ENCODE results near the gene KDM5A.
"Not testable (repeated sequence)": the region's sequence is repeated elsewhere in the genome, so short reads cannot be mapped to it uniquely, and the experiment has no call there.

Gene KDM5A

DNA sequence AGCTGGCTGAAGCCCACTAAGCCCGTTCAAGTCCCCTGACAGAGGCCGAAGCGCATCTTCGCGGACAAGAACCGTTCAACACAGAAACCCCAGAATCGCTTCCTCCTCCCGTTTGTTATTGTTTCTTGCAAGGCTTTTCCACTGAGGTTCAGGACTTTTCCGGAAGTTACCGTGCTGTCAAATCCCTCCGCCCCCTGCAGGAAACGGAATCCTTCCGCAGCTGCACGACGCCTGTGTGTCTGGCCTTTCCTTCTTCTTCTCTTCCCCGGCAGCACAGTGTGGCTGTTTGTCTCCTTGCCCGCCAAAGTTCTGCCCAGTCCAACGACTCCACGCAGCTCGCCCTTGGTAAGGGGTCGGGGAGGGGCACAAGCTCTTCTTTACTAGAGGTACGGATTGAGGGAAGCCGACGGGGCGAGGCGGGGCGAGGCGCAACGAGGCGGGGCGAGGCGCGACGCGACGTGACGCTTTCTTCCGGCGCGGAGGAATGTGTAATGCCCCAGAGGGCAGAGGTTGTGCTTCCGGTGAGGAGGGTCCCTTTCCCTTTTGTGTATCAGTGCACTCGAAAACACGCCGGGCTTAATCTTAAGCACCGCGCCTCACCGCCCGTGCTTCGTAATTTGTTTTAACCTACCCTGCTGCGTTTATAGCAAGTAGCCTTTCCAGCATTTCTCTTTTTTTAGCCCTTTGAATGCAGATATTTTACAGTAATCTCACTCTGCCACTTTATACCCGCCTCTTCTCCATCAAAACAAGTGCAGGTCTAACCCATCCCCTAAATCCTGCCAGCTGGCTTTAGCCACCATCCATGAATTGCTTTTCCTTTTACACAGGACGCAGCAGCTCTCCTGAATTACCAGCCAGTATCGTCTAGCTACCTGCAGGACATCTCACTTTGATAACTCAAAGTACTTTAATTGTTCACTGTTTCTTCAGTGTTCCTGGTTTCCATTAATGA is at the start of gene KDM5A:
Gene KDM5A (minus strand): TSS at position 179 of the 955 bp plus-strand sequence. CDS start 229 bp downstream, outside the sequence.
- H3K9me3 ChIP-seq (ENCODE audit: insufficient read depth, low read length), result no peaks in the 10 kb centered on the region
- peak within 1 kb of the TSS; percentile 86 for H3K4me3 ChIP-seq (ENCODE audit: insufficient read length, low read depth)
- peak within 1 kb of the TSS; percentile 90 for H3K9ac ChIP-seq (ENCODE audit: insufficient read length, low read depth)
- H3K4me1 ChIP-seq (ENCODE audit: insufficient read depth, insufficient read length), result no peaks in the 10 kb centered on the region
- no peaks in the 10 kb centered on the region for H3K27me3 ChIP-seq (ENCODE audit: insufficient read depth, insufficient read length)
- DNase-seq (ENCODE audit: low read depth, low spot score), result peak; percentile 98
- H3K36me3 ChIP-seq (ENCODE audit: insufficient read depth, insufficient read length, low read length), result peaks cover 23% of the 10 kb centered on the region
- TF ChIP-seq SUZ12 (IDR thresholded peaks at IDR 0.05; ENCODE audit: extremely low read depth, insufficient read depth, insufficient read length), result no peak
- no peak for TF ChIP-seq YY1 (IDR thresholded peaks at IDR 0.05; ENCODE audit: insufficient read depth, insufficient read length)
- TF ChIP-seq ZNF274 (IDR thresholded peaks at IDR 0.05; ENCODE audit: low read depth, low read length), result no peak

DNA sequence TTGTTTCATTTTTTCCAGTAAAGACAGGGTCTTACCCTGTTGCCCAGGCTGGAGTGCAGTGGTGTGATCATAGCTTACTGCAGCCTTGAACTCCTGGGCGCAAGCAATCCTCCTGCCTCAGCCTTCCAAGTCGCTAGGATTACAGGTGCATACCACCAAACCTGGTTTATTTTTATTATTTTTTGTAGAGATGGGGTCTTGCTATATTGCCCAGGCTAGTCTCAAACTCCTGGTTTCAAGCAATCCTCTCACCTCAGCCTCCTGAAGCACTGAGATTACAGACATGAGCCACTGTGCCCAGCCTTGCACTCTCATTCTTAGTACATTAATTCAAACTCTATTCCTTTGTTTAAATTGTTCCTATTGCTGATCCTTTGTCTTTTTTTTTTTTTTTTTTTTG is 46.6 kb upstream of the KDM5A start:
- not testable (repeated sequence) for H3K9ac ChIP-seq (ENCODE audit: insufficient read length, low read depth); H3K9me3 ChIP-seq (ENCODE audit: insufficient read depth, low read length); H3K27me3 ChIP-seq (ENCODE audit: insufficient read depth, insufficient read length); H3K4me3 ChIP-seq (ENCODE audit: insufficient read length, low read depth); H3K4me1 ChIP-seq (ENCODE audit: insufficient read depth, insufficient read length); DNase-seq (ENCODE audit: low read depth, low spot score)
- H3K36me3 ChIP-seq (ENCODE audit: insufficient read depth, insufficient read length, low read length), result peaks cover 93% of the 10 kb centered on the region

DNA sequence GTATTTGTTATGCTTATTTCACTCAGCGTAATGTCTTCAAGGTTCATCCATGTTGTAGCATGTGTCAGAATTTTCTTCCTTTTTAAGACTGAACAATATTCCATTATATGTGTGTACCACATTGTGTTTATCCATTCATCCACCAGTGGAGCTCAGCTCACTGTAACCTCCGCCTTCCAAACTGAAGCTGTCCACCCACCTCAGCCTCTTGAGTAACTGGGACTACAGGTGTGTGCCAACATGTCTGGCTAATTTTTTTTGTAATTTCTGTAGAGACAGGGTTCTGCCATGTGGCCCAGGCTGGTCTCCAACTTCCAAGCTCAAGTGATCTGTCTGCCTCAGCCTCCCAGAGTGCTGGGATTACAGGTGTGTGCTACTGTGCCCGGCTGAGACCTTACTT is 33.4 kb upstream of the KDM5A start:
- TF ChIP-seq SUZ12 (IDR thresholded peaks at IDR 0.05; ENCODE audit: extremely low read depth, insufficient read depth, insufficient read length), result no peak
- TF ChIP-seq ZNF274 (IDR thresholded peaks at IDR 0.05; ENCODE audit: low read depth, low read length), result no peak
- TF ChIP-seq YY1 (IDR thresholded peaks at IDR 0.05; ENCODE audit: insufficient read depth, insufficient read length), result no peak
- Histone ChIP-seq H3K27me3 (ENCODE audit: insufficient read depth, insufficient read length) (no peaks in the 10 kb centered on the region), H3K36me3 (ENCODE audit: insufficient read depth, insufficient read length, low read length) (peaks cover 64% of the 10 kb centered on the region), H3K9me3 (ENCODE audit: insufficient read depth, low read length) (no peaks in the 10 kb centered on the region), H3K4me1 (ENCODE audit: insufficient read depth, insufficient read length) (no peaks in the 10 kb centered on the region), H3K9ac (ENCODE audit: insufficient read length, low read depth) (no peak overlapping the region), H3K4me3 (ENCODE audit: insufficient read length, low read depth) (no peak overlapping the region)
- no peak for DNase-seq (ENCODE audit: low read depth, low spot score)

DNA sequence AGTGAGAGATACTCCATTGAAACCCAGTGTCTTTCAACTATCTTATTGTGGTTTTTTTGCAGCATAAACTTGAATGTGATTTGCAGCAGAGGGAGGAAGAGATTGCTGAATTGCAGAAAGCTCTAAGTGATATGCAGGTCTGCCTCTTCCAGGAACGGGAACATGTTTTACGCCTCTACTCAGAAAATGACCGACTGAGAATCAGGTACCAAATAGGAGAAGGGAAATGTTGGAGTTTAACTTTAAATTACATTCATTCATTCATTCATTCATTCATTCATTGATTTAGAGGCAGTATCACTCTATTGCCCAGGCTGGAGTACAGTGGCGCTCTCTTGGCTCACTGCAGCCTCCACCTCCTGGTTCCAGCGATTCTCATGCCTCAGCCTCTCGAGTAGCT is 29.3 kb upstream of the KDM5A start:
- no peaks in the 10 kb centered on the region for H3K4me1 ChIP-seq (ENCODE audit: insufficient read depth, insufficient read length)
- H3K27me3 ChIP-seq (ENCODE audit: insufficient read depth, insufficient read length), result no peaks in the 10 kb centered on the region
- DNase-seq (ENCODE audit: low read depth, low spot score), result no peak
- H3K9ac ChIP-seq (ENCODE audit: insufficient read length, low read depth), result no peak overlapping the region
- peaks cover 63% of the 10 kb centered on the region for H3K36me3 ChIP-seq (ENCODE audit: insufficient read depth, insufficient read length, low read length)
- TF ChIP-seq ZNF274 (IDR thresholded peaks at IDR 0.05; ENCODE audit: low read depth, low read length) (no peak), YY1 (IDR thresholded peaks at IDR 0.05; ENCODE audit: insufficient read depth, insufficient read length) (no peak), SUZ12 (IDR thresholded peaks at IDR 0.05; ENCODE audit: extremely low read depth, insufficient read depth, insufficient read length) (no peak)
- H3K9me3 ChIP-seq (ENCODE audit: insufficient read depth, low read length), result no peaks in the 10 kb centered on the region
- no peak overlapping the region for H3K4me3 ChIP-seq (ENCODE audit: insufficient read length, low read depth)

DNA sequence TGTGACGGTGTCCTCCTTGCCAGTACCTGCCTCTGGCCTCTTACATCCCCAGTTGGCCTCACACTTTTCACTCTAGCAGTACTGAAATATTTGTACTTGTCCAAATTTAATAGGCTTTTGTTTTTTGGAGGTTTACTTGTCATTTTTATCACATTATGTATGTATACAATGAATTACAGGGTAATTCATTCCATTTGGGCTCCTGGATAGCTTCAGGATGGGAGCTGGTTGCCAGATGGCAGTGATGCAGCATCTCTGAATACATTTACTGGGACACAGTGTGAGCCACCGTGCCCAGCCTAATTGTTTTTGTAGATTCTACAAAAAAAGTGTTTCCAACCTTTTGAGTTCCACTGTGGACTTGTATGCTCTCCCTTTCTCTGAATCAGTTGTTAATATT is 25.7 kb upstream of the KDM5A start:
- Histone ChIP-seq H3K4me3 (ENCODE audit: insufficient read length, low read depth) (no peak overlapping the region), H3K4me1 (ENCODE audit: insufficient read depth, insufficient read length) (no peaks in the 10 kb centered on the region), H3K9me3 (ENCODE audit: insufficient read depth, low read length) (no peaks in the 10 kb centered on the region), H3K27me3 (ENCODE audit: insufficient read depth, insufficient read length) (no peaks in the 10 kb centered on the region), H3K36me3 (ENCODE audit: insufficient read depth, insufficient read length, low read length) (peaks cover 83% of the 10 kb centered on the region), H3K9ac (ENCODE audit: insufficient read length, low read depth) (no peak overlapping the region)
- DNase-seq (ENCODE audit: low read depth, low spot score), result no peak
- TF ChIP-seq YY1 (IDR thresholded peaks at IDR 0.05; ENCODE audit: insufficient read depth, insufficient read length) (no peak), SUZ12 (IDR thresholded peaks at IDR 0.05; ENCODE audit: extremely low read depth, insufficient read depth, insufficient read length) (no peak), ZNF274 (IDR thresholded peaks at IDR 0.05; ENCODE audit: low read depth, low read length) (no peak)

DNA sequence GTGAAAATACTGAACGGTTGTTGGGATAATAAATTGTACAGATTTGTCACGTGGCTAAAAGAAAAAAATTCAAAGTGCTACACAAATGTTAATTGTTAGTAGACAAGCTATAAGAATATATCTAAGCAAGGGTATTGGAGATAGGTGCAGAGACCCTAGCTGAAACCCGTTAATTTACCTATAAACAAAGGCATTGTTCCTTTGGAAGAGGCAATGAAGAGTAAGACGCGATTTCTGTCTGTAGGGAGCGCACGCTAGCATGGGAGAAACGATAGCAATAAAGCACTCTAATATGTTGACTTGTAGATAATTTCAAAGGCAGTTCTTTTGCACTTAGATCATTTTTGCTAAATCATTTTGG is 12.9 kb upstream of the KDM5A start:
- H3K36me3 ChIP-seq (ENCODE audit: insufficient read depth, insufficient read length, low read length), result peaks cover 32% of the 10 kb centered on the region
- H3K9me3 ChIP-seq (ENCODE audit: insufficient read depth, low read length), result no peaks in the 10 kb centered on the region
- H3K27me3 ChIP-seq (ENCODE audit: insufficient read depth, insufficient read length), result peaks cover 8% of the 10 kb centered on the region
- peak overlapping the region; percentile 100 for H3K4me3 ChIP-seq (ENCODE audit: insufficient read length, low read depth)
- H3K9ac ChIP-seq (ENCODE audit: insufficient read length, low read depth), result peak overlapping the region; percentile 98
- TF ChIP-seq SUZ12 (IDR thresholded peaks at IDR 0.05; ENCODE audit: extremely low read depth, insufficient read depth, insufficient read length) (no peak), ZNF274 (IDR thresholded peaks at IDR 0.05; ENCODE audit: low read depth, low read length) (no peak), YY1 (IDR thresholded peaks at IDR 0.05; ENCODE audit: insufficient read depth, insufficient read length) (no peak)
- peak; percentile 59 for DNase-seq (ENCODE audit: low read depth, low spot score)
- no peaks in the 10 kb centered on the region for H3K4me1 ChIP-seq (ENCODE audit: insufficient read depth, insufficient read length)

DNA sequence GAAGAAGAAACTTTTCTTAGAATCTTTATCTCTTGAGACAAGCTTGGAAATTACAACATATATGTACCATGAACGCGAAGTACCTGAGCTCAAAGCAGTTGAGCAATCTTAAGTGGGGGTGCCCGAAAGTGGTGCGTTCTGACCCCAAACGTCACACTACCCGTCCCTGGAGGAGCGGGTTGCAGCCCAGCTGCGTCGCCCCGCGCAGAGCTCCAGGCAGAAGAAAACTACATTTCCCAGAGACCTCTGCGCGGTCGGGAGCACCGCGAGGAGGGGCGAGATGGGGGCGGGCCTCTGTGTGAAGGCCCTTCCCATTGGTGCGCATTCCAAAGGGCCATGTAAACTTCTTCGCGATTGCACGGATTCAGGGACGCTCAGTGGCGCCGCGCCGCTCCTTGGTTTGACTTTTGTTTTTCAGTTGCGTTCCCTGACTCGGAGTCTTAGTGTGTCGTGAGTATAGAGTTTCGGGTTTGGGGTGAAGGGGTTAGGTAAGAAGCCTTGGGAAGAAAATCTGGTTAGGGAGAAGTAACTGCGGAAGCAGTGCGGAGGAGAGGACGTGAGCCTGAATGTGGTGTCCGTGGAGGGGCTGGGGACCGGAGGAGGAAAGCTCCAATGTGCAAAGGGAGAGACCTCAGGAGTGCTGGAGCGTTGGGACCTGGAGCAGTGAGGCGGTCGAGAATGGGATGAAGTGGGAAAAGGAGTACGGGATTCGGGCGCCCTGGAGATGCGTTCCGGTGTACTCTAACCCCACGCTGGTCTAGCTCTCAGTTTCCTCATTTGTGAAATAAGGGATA is 12.3 kb upstream of the KDM5A start, which contains the start of gene CCDC77:
Gene CCDC77 (plus strand): TSS at position 410 of the 794 bp plus-strand sequence. CDS start 7,740 bp downstream, outside the sequence.
- TF ChIP-seq SUZ12 (IDR thresholded peaks at IDR 0.05; ENCODE audit: extremely low read depth, insufficient read depth, insufficient read length) (no peak), YY1 (IDR thresholded peaks at IDR 0.05; ENCODE audit: insufficient read depth, insufficient read length) (peak; percentile 41)
- DNase-seq (ENCODE audit: low read depth, low spot score), result peak; percentile 99
- H3K4me3 ChIP-seq (ENCODE audit: insufficient read length, low read depth), result peak within 1 kb of the TSS; percentile 100
- no peaks in the 10 kb centered on the region for H3K4me1 ChIP-seq (ENCODE audit: insufficient read depth, insufficient read length)
- no peaks in the 10 kb centered on the region for H3K9me3 ChIP-seq (ENCODE audit: insufficient read depth, low read length)
- peaks cover 8% of the 10 kb centered on the region for H3K27me3 ChIP-seq (ENCODE audit: insufficient read depth, insufficient read length)
- H3K36me3 ChIP-seq (ENCODE audit: insufficient read depth, insufficient read length, low read length), result peaks cover 26% of the 10 kb centered on the region
- H3K9ac ChIP-seq (ENCODE audit: insufficient read length, low read depth), result peak within 1 kb of the TSS; percentile 98

Measured in NT2/D1 (cell line).